ENCODE data around the gene C1orf116.

Gene C1orf116

GRCh38 chr1:207051191-207051943 lies 18.8 kb upstream of the C1orf116 start, which contains the start of gene YOD1:
Gene YOD1 (minus strand): TSS chr1:207051208. CDS start chr1:207051030, 178 bp downstream.
- H3K27ac ChIP-seq: peak within 1 kb of the TSS; percentile 99
- TF ChIP-seq ZFX (IDR thresholded peaks at IDR 0.05): no peak
- no peak for TF ChIP-seq CTCF (conservative IDR thresholded peaks at IDR 0.05)

- peak overlapping the region; percentile 99 for H3K27ac ChIP-seq
- TF ChIP-seq ZFX (IDR thresholded peaks at IDR 0.05): 0 out of 2 replicates have a peak, but pooled peaks have one; percentile 44
- no peak for TF ChIP-seq CTCF (conservative IDR thresholded peaks at IDR 0.05)
Observed at GRCh38 chr1:207050480-207051190, 18.1 kb upstream of the C1orf116 start.

- H3K27ac ChIP-seq: peak overlapping the region; percentile 99
- TF ChIP-seq CTCF (conservative IDR thresholded peaks at IDR 0.05) (peak; percentile 93), ZFX (IDR thresholded peaks at IDR 0.05) (no peak)
Observed at GRCh38 chr1:207049974-207050391, 17.4 kb upstream of the C1orf116 start.

- no peak overlapping the region; the same call in 1 of the 2 replicates for H3K27ac ChIP-seq
- TF ChIP-seq ZFX (IDR thresholded peaks at IDR 0.05): no peak
- TF ChIP-seq CTCF (conservative IDR thresholded peaks at IDR 0.05): no peak
Observed at GRCh38 chr1:207049514-207049913, 17.0 kb upstream of the C1orf116 start.

- TF ChIP-seq ZFX (IDR thresholded peaks at IDR 0.05) (no peak), CTCF (conservative IDR thresholded peaks at IDR 0.05) (no peak)
- H3K27ac ChIP-seq: no peak overlapping the region; the same call in 1 of the 2 replicates
Observed at GRCh38 chr1:207049054-207049453, 16.5 kb upstream of the C1orf116 start.

GRCh38 chr1:207048041-207048440 lies 15.5 kb upstream of the C1orf116 start:
- H3K27ac ChIP-seq: no peak overlapping the region
- TF ChIP-seq CTCF (conservative IDR thresholded peaks at IDR 0.05): no peak

- TF ChIP-seq CTCF (conservative IDR thresholded peaks at IDR 0.05) (no peak), ZFX (IDR thresholded peaks at IDR 0.05) (no peak)
- H3K27ac ChIP-seq: no peak overlapping the region
Observed at GRCh38 chr1:207047505-207047904, 14.9 kb upstream of the C1orf116 start.

Measured in C4-2B (cell line).